HFFc6 (cell line): ENCODE data around the gene S1PR1. TPM values are rescaled to one million over a fixed set of nuclear protein-coding genes. Genes with fewer than 3 reads are reported as not detected.
"Not testable (repeated sequence)": the region's sequence is repeated elsewhere in the genome, so short reads cannot be mapped to it uniquely, and the experiment has no call there.

Experiments
- DNase-seq: peaks from one replicate; pipeline ENCODE4 v3.0.0-alpha.2; 2018
- H3K27ac Mint-ChIP-seq: 2 replicates; pipeline ENCODE4 v1.8.0; 2020; ENCODE audit warnings: mild to moderate bottlenecking, mixed read lengths
- H3K27me3 Mint-ChIP-seq: 2 replicates; pipeline ENCODE4 v1.8.0; 2021; ENCODE audit warnings: mild to moderate bottlenecking, moderate library complexity, mixed read lengths; ENCODE audit not compliant: insufficient read depth
- H3K36me3 Mint-ChIP-seq: 2 replicates; pipeline ENCODE4 v1.8.0; 2021; ENCODE audit warnings: low read depth, mixed read lengths
- H3K4me1 Mint-ChIP-seq: 2 replicates; pipeline ENCODE4 v1.8.0; 2020; ENCODE audit warnings: low read depth, mixed read lengths
- H3K4me3 Mint-ChIP-seq: 2 replicates; pipeline ENCODE4 v1.8.0; 2020; ENCODE audit warnings: mild to moderate bottlenecking, moderate library complexity, mixed read lengths
- H3K9me3 Mint-ChIP-seq: 2 replicates; pipeline ENCODE4 v1.8.0; 2020; ENCODE audit warnings: mild to moderate bottlenecking, mixed read lengths
- total RNA-seq, 6 experiments: library from RNA; stranded (reverse); fragmentation: NEBNext Ultra II Directional; extraction: Animal tissue kit (Norgen Biotek cat#: 25700); gene quantifications; 2 replicates in 1 of 6; 3 replicates in 5 of 6; pipeline ENCODE4 v1.2.3, GENCODE V29; 2021
- TF ChIP-seq, protein P1 (sequence below): fragments of 200-600 bp; sonication (generic); IDR thresholded peaks from 2 replicates; pipeline ENCODE4 v1.5.0; 2021; ENCODE audit warnings: antibody characterized with exemption, mild to moderate bottlenecking

Gene S1PR1
- total RNA-seq, 6 experiments from 2014 or later = 6.0 to 10.2 (median 8.9) TPM

DNA sequence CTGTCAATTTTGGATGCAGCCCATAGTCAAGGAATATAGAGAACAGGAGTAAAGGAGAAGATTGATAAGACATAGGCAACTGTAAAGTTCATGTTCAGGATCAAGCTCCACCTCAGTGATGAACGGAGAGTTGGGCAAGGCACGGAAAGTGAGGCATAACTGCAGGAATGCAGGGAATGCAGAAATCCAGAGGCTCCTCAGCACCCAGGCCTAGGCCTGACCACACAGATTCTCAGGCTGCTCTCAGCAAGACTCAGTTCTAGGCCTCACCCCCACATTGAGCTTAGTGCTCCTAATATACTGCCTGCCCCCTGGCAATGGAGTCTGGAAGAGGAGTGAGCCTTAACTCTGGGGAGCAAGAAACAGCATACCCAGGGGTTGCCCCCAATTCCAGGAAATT lies 36.3 kb upstream of the S1PR1 start:
- Mint-ChIP-seq H3K4me1 (peaks cover 65% of the 10 kb centered on the region), H3K4me3 (peak overlapping the region; percentile 12), H3K27ac (peak overlapping the region; percentile 86), H3K36me3 (no peaks in the 10 kb centered on the region), H3K9me3 (no peaks in the 10 kb centered on the region), H3K27me3 (no peaks in the 10 kb centered on the region)
- TF ChIP-seq, protein P1, sequence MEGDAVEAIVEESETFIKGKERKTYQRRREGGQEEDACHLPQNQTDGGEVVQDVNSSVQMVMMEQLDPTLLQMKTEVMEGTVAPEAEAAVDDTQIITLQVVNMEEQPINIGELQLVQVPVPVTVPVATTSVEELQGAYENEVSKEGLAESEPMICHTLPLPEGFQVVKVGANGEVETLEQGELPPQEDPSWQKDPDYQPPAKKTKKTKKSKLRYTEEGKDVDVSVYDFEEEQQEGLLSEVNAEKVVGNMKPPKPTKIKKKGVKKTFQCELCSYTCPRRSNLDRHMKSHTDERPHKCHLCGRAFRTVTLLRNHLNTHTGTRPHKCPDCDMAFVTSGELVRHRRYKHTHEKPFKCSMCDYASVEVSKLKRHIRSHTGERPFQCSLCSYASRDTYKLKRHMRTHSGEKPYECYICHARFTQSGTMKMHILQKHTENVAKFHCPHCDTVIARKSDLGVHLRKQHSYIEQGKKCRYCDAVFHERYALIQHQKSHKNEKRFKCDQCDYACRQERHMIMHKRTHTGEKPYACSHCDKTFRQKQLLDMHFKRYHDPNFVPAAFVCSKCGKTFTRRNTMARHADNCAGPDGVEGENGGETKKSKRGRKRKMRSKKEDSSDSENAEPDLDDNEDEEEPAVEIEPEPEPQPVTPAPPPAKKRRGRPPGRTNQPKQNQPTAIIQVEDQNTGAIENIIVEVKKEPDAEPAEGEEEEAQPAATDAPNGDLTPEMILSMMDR = no peak; the same call in 1 of the 2 replicates
- peak; percentile 89 for DNase-seq

DNA sequence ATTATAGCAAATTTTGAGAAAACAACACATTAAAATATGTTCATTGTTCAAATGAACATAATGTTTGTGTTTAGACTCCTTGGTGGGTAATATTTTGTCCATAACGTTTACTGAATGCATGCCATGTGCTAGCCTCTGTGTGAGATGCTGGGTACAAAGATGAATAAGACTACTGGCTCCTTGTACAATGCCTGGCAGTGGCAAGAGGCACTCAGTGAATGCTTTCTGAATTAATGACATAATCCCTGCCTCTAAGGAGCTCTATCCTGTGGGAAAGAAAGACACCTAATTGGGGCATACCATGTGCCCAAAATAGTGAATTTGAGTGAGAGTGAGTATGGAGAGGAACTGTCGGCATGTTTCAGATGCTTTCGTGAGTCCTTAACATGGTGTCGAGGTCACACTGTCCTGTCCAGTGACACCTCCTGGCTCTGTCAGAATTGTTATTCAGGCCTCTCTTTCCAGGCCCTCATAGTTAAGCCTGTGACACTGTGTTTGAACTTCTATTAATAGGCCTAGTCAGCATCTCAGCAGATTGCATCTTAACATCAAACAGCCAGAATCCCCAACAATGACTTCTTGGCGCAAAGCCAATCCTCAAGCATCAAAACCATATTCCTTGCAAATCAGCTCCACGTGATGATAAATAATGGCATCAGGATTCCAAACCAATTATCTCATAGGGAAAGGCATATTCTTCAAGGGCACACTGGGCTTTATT lies 32.8 kb upstream of the S1PR1 start:
- Mint-ChIP-seq H3K9me3 (no peaks in the 10 kb centered on the region), H3K36me3 (no peaks in the 10 kb centered on the region), H3K4me1 (peaks cover 61% of the 10 kb centered on the region), H3K4me3 (no peak overlapping the region), H3K27me3 (no peaks in the 10 kb centered on the region), H3K27ac (peak overlapping the region; percentile 79)
- DNase-seq = peak; percentile 86
- TF ChIP-seq, protein P1 = no peak

DNA sequence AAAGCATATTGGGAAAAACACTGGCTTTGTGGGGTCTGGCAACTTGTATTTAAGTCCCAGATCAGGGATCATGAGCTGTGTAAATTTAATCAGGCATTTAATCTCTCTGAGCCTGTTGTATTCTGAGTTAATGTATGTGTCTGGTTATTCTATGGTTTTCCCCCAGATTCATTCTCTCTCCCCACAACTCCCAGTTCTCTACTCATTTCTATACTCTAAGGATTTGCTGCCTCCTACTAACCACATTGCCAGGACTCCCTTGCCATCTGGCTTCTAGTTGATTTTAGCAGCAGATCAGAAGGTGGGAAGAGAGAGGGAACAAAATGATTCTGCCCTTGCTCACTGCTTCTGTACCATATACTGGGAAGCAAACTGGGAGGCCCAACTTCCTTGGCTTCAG lies 31.4 kb upstream of the S1PR1 start:
- Mint-ChIP-seq H3K4me3 (no peak overlapping the region), H3K4me1 (peaks cover 47% of the 10 kb centered on the region), H3K27ac (no peak overlapping the region), H3K9me3 (no peaks in the 10 kb centered on the region), H3K27me3 (no peaks in the 10 kb centered on the region), H3K36me3 (no peaks in the 10 kb centered on the region)
- DNase-seq = no peak
- TF ChIP-seq, protein P1 = no peak

DNA sequence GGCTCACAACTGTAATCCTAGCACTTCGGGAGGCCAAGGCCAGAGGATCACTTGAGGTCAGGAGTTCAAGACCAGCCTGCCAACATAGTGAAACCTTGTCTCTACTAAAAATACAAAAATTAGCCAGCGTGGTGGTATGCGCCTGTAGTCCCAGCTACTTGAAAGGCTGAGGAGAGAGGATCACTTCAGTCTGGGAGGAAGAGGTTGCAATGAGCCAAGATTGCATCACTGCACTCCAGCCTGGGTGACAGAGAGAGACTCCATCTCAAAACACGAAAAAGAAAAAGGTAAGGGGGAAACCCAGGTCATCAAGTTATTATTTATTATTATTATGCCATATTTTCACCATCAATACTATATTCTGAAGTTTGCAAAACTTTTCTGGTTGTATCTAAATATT lies 30.7 kb upstream of the S1PR1 start:
- H3K9me3 Mint-ChIP-seq, H3K27me3 Mint-ChIP-seq, H3K4me3 Mint-ChIP-seq, H3K27ac Mint-ChIP-seq, H3K36me3 Mint-ChIP-seq, DNase-seq: not testable (repeated sequence)
- H3K4me1 Mint-ChIP-seq = peaks cover 41% of the 10 kb centered on the region

DNA sequence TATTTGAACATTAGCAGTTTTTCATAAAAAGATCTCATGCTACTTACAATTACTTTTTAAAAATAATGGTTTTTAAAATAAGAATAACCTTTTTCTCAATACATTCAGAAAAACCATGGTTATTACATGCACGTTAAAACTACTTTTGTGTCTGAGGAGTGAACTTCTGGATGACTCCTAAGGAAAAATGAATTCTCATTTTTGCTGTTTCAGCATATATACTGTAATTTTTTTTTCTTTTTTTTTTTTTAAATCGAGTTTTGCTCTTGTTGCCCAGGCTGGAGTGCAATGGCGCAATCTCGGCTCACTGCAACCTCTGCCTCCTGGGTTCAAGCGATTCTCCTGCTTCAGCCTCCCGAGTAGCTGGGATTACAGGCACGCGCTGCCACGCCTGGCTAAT lies 29.5 kb upstream of the S1PR1 start:
- not testable (repeated sequence) for DNase-seq, H3K4me3 Mint-ChIP-seq, H3K36me3 Mint-ChIP-seq, H3K9me3 Mint-ChIP-seq, H3K27me3 Mint-ChIP-seq, H3K27ac Mint-ChIP-seq
- peaks cover 32% of the 10 kb centered on the region for H3K4me1 Mint-ChIP-seq

DNA sequence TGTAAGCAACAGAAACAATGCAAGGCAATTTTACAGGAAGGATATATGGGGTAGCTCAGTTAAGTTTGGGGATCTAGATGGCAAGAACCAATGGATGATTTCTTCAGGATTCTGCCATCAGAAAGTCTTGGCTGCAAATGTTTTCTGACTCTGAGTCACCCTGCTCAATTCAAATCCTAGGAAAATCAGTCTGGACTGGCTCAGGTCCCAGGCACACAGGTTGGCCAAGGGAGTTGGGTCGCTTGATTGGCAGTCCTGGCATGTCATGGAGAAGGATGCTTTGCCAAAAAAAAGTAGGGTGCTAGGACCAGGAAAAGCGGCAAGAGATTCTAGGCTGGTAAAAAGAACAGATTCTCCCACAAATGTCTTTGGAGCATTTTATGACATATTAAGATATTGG lies 28.9 kb upstream of the S1PR1 start:
- H3K27ac Mint-ChIP-seq = no peak overlapping the region
- no peak for DNase-seq
- peaks cover 32% of the 10 kb centered on the region for H3K4me1 Mint-ChIP-seq
- TF ChIP-seq, protein P1 = no peak
- H3K9me3 Mint-ChIP-seq = no peaks in the 10 kb centered on the region
- no peaks in the 10 kb centered on the region for H3K27me3 Mint-ChIP-seq
- no peaks in the 10 kb centered on the region for H3K36me3 Mint-ChIP-seq
- H3K4me3 Mint-ChIP-seq = no peak overlapping the region
